HFF-Myc (cell line): ENCODE measurements around the gene C1QB.

Experiments used
- DNase-seq: peaks from one replicate; pipeline ENCODE4 v3.0.0-alpha.2; 2011; ENCODE audit warnings: low read depth; ENCODE audit errors: extremely low read depth
- H3K4me3 ChIP-seq: replicated peaks from 2 replicates; pipeline ENCODE4 v1.5.1; 2011; ENCODE audit warnings: low read depth, mild to moderate bottlenecking, control low read depth, low read length
- CTCF ChIP-seq: IDR thresholded peaks from 2 replicates; pipeline ENCODE4 v1.5.1; 2012; ENCODE audit warnings: mild to moderate bottlenecking, low read depth, low read length, control low read depth; ENCODE audit errors: missing control alignments

Gene C1QB

GRCh38 chr1:22637907-22638445 lies 15.1 kb upstream of the C1QB start:
- DNase-seq = no peak
- H3K4me3 ChIP-seq = no peak overlapping the region
- no peak for TF ChIP-seq CTCF

- H3K4me3 ChIP-seq = no peak overlapping the region
- no peak for DNase-seq
- no peak for TF ChIP-seq CTCF
Measured at GRCh38 chr1:22638476-22639234, 14.4 kb upstream of the C1QB start.

GRCh38 chr1:22639286-22639685 lies 13.8 kb upstream of the C1QB start:
- peak; percentile 12 for TF ChIP-seq CTCF
- peak; percentile 11 for DNase-seq
- no peak overlapping the region for H3K4me3 ChIP-seq

GRCh38 chr1:22641247-22641646 lies 11.8 kb upstream of the C1QB start:
- DNase-seq = no peak
- H3K4me3 ChIP-seq = no peak overlapping the region
- TF ChIP-seq CTCF = no peak

- no peak for DNase-seq
- no peak overlapping the region for H3K4me3 ChIP-seq
- TF ChIP-seq CTCF = peak; percentile 94
Measured at GRCh38 chr1:22641906-22642636, 11.0 kb upstream of the C1QB start.

- no peak for TF ChIP-seq CTCF
- DNase-seq = no peak
- no peak within 1 kb of the TSS for H3K4me3 ChIP-seq
Measured at GRCh38 chr1:22643381-22643780, 9.7 kb upstream of the C1QB start, which contains the start of gene C1QC. C1QC (plus strand) TSS chr1:22643633; CDS start chr1:22644024, 391 bp downstream.
